ENCODE data around the gene PPY.
"Not testable (repeated sequence)": the region's sequence is repeated elsewhere in the genome, so short reads cannot be mapped to it uniquely, and the experiment has no call there.

Gene PPY

GRCh38 chr17:43942051-43942685 is at the start of gene PPY:
PPY (minus strand) TSS chr17:43942476; CDS start chr17:43941654, 822 bp downstream.
- no peak for DNase-seq (ENCODE audit: low spot score)

- DNase-seq (ENCODE audit: low spot score) = no peak
Observed at GRCh38 chr17:43988301-43988700, 46.0 kb upstream of the PPY start.

GRCh38 chr17:43987131-43988021 is 45.1 kb upstream of the PPY start:
- DNase-seq (ENCODE audit: low spot score) = no peak

GRCh38 chr17:43986225-43986981 is 44.1 kb upstream of the PPY start:
- DNase-seq (ENCODE audit: low spot score) = no peak

GRCh38 chr17:43984521-43984920 is 42.2 kb upstream of the PPY start:
- DNase-seq (ENCODE audit: low spot score) = no peak

GRCh38 chr17:43983515-43984411 is 41.5 kb upstream of the PPY start:
- DNase-seq (ENCODE audit: low spot score) = peak; percentile 40

GRCh38 chr17:43983196-43983514 is 40.9 kb upstream of the PPY start:
- DNase-seq (ENCODE audit: low spot score) = no peak

- no peak for DNase-seq (ENCODE audit: low spot score)
Observed at GRCh38 chr17:43982171-43982570, 39.9 kb upstream of the PPY start.

- no peak for DNase-seq (ENCODE audit: low spot score)
Observed at GRCh38 chr17:43979671-43980070, 37.4 kb upstream of the PPY start.

GRCh38 chr17:43979011-43979410 is 36.7 kb upstream of the PPY start:
- no peak for DNase-seq (ENCODE audit: low spot score)

- no peak for DNase-seq (ENCODE audit: low spot score)
Observed at GRCh38 chr17:43978078-43978477, 35.8 kb upstream of the PPY start.

GRCh38 chr17:43976963-43977837 is 34.9 kb upstream of the PPY start:
- no peak for DNase-seq (ENCODE audit: low spot score)

- no peak for DNase-seq (ENCODE audit: low spot score)
Observed at GRCh38 chr17:43975898-43976297, 33.6 kb upstream of the PPY start.

- no peak for DNase-seq (ENCODE audit: low spot score)
Observed at GRCh38 chr17:43974382-43975266, 32.3 kb upstream of the PPY start.

- DNase-seq (ENCODE audit: low spot score) = not testable (repeated sequence)
Observed at GRCh38 chr17:43972444-43973212, 30.4 kb upstream of the PPY start.

- DNase-seq (ENCODE audit: low spot score) = not testable (repeated sequence)
Observed at GRCh38 chr17:43971436-43971835, 29.2 kb upstream of the PPY start.

GRCh38 chr17:43970366-43970765 is 28.1 kb upstream of the PPY start:
- DNase-seq (ENCODE audit: low spot score) = no peak

GRCh38 chr17:43967251-43967875 is 25.1 kb upstream of the PPY start:
- DNase-seq (ENCODE audit: low spot score) = no peak
